GM12865 (cell line): ENCODE data around the gene ACTN1.

ENCODE experiments used
- DNase-seq: peaks from one replicate; pipeline ENCODE4 v3.0.0; 2010; ENCODE audit warnings: low read depth
- H3K4me3 ChIP-seq: 2 replicates; pipeline ENCODE4 v1.5.1; 2011; ENCODE audit warnings: mild to moderate bottlenecking, low read depth, low read length, control low read depth
- CTCF ChIP-seq: IDR thresholded peaks from 2 replicates; pipeline ENCODE4 v1.5.1; 2011; ENCODE audit warnings: low read length, control low read depth, low read depth, inconsistent platforms; ENCODE audit not compliant: insufficient read depth; ENCODE audit errors: missing control alignments

The ACTN1 gene

DNA sequence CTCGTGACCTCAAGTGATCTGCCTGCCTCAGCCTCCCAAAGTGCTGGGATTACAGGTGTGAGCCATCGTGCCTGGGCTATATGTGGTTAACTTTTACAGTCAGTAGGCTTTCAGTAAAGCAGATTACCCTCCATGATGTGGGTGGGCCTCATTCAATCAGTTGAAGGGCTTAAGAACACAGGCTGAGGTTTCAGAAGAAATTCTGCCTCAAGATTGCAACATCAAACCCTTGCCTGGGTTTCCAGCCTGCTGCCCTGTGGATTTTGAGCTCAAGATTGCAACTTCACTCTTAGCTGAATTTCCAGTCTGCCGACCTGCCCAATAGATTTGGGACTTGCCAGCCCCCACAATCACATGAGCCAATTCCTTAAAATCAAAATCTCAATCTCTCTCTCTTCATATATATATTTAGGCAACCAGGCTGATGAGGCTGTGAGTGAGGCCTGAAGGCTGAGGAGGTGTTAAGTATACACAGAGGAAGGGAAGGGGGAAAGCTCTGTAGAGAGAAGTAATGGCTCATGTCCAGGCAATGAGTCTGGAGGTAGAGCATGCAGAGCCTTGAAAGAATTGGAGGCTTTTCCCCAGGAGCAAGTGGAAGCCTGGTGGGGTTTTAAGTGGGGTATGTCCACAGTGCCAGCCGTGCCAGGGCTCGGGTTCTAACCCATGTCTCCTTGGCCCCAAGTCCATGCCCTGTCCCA is 33.3 kb upstream of the ACTN1 start:
- no peak for TF ChIP-seq CTCF
- H3K4me3 ChIP-seq, result no peak overlapping the region
- DNase-seq, result no peak

GRCh38 chr14:69010648-69011047 is 31.5 kb upstream of the ACTN1 start:
- no peak for TF ChIP-seq CTCF
- no peak overlapping the region for H3K4me3 ChIP-seq
- DNase-seq, result no peak

DNA sequence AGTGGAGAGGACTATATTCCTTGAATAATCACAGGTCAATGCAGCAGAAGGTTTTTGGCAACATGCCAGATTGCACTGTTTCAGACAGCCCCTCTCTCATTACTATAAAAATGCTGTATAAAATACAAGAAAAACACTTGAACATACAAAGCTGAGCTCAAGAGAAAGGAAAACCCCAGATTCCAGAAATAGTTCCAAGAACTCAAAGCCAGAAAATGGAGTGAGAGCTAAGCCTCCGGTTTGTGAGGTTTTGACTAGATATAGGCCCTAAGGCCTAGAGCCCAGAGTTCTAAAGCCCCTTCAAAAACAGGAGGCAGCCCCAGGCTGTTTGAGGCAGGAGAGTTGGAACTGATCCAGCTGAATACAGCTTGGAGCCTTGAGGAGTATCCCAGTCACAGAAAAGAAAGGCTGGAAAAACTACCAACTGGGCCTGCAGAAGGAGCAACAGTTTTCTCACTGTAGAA is 29.4 kb upstream of the ACTN1 start:
- H3K4me3 ChIP-seq, result no peak overlapping the region
- no peak for DNase-seq
- TF ChIP-seq CTCF, result no peak

- no peak for TF ChIP-seq CTCF
- H3K4me3 ChIP-seq, result no peak overlapping the region
- no peak for DNase-seq
These were observed 27.2 kb upstream of the ACTN1 start for GRCh38 chr14:69006346-69006745.

DNA sequence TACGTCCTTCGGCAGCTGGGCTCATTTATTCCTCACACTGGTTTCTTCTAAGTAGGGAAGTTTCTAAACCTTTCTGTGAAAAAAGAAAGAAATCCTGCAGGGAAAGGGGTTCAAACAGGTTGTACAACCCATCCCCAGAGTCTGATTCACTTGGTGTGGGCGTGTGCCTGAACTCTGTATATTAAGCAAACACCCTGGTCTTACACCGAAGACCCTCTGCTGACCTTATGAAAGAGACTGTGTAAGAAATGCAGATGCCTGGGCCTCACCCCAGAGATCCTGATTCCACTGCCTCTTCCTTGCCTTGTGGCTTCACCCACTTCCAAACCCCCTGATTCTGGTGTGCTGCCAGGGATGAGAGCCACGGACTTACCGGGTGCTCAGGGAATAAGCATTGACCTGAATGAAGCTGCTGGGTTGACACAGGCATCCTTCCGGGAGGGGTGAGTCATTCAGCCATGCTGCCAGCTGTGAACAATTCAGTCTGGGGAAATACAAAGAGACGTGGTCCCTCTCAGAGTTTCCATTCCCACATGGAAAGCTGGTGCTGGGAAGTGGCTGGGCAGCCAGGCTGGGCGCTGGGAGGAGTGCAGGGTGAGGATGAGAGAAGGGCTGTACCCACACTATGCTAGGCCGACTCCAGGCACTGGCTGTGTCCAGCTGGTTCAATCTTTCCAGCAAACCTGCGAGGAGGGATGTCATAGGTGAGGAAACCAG is 26.5 kb upstream of the ACTN1 start:
- DNase-seq, result no peak
- TF ChIP-seq CTCF, result no peak
- no peak overlapping the region for H3K4me3 ChIP-seq

- no peak overlapping the region for H3K4me3 ChIP-seq
- no peak for DNase-seq
- TF ChIP-seq CTCF, result no peak
These were observed 25.8 kb upstream of the ACTN1 start for GRCh38 chr14:69004731-69005431.
